HG03025 (cell line): ENCODE data around the gene MAPK8.

ENCODE experiments used
- ATAC-seq: cut with Tn5 transposase; IDR thresholded peaks from one replicate; pipeline ENCODE4 v1.9.1; 2021; ENCODE audit warnings: mild to moderate bottlenecking, moderate library complexity; ENCODE audit not compliant: unreplicated experiment, low FRiP score

MAPK8 gene

GRCh38 chr10:48444861-48445841 lies 138.7 kb downstream of the MAPK8 start:
- ATAC-seq: no peak

DNA sequence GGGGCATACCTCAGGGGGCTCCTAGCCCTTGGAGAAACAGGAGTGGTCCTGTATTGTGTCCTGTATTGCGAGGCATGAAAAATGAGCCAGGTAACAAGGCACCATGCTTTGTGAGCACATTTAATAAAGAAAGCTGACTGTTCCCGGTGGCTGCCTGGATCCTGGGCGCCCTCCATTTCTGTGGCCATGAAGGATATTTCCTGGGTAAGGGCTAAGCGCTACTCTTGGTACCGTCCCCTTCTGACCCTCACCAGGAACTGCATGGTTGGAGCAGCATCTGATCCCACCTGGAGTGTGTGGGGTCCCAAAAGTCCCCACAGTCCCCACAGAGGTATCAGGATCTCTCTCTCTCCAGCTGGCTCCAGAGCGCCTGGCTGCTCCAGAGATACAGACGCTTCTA lies 139.5 kb downstream of the MAPK8 start:
- no peak for ATAC-seq

GRCh38 chr10:48446785-48447184 lies 140.3 kb downstream of the MAPK8 start:
- no peak for ATAC-seq

GRCh38 chr10:48447356-48448215 lies 141.1 kb downstream of the MAPK8 start:
- ATAC-seq: no peak

DNA sequence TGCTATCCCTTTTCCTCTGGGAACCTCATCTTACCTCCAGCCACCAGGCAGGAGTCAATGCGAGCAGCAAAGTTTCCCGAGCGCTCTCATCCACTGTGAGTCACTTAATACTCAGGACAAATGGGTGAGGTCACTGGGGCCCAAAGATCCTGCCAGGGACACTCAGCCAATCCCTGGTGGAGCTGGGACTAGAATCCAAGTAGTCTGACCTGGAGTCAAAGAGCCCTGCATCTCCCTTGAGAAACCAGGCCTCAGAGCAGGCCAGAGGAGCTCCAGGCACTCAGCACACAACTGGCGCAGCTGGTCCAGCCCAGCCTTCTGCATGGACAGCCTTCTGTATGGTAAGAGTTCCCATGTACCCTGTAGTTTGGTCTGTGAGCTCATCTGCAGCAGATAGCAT lies 142.3 kb downstream of the MAPK8 start:
- no peak for ATAC-seq

- no peak for ATAC-seq
Measured at GRCh38 chr10:48449501-48450232, 143.2 kb downstream of the MAPK8 start.

- ATAC-seq: no peak
Measured at GRCh38 chr10:48450233-48450740, 143.8 kb downstream of the MAPK8 start.

DNA sequence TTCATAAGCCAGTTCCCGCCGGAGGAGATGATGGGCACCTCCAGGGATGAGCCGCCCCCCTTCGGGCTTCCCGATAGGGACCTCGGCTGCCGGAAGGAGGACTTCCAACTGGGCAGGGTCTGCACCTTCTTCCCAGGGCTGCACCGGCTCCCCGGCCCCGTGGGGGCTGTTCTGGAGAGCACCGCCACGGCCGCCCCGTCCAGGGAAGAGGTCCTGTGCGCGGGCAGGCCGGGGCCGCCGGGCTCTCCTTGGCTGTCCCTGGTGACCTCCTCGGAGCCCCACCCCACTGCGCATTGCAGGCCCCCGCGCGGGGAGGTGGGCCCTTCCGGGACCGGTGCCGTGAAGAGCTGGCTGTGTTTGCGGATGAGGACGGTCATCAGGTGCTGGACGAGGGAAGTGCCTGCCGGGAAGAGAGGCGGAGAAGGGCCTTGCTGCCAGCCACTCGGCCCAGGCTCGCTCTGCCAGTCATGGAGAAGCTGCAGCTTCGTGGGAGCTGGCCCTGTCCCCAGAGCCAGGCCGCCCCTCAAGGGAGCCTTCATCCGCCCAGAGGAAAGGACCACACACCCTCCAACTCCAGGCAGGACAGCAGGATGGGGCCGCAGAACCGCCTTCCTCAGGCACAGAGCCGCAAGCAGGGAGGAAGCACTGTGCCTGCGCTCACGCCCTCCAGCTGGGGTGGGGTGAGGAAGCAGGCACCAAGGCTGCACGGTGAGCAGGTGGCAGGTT lies 144.4 kb downstream of the MAPK8 start:
- no peak for ATAC-seq

- no peak for ATAC-seq
Measured at GRCh38 chr10:48451969-48452878, 145.7 kb downstream of the MAPK8 start.

DNA sequence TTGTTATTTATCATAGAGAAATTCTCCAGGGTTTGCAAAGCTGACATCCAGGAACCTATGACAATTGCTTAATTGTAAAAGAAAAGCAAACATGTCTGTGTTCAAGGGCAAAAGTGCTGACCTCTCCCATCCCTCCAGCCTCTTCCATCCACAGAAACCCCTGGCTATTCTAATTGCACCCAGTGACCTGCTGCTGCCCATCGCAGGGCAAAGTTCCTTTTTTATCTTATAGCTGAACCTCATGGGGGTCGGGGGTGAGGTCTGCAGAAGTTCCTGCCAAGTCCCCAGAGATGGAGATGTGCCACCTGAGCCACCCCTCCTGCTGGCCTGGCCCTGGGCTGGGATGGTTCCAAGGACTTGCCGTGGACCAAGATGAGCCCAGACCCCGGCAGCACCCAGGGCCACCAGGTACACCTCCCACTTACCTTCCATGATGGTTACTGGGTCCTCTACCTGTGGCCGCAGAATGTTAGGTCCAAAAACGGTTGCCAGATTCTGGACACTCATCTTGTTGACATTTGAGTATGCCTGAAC lies 146.5 kb downstream of the MAPK8 start:
- no peak for ATAC-seq

DNA sequence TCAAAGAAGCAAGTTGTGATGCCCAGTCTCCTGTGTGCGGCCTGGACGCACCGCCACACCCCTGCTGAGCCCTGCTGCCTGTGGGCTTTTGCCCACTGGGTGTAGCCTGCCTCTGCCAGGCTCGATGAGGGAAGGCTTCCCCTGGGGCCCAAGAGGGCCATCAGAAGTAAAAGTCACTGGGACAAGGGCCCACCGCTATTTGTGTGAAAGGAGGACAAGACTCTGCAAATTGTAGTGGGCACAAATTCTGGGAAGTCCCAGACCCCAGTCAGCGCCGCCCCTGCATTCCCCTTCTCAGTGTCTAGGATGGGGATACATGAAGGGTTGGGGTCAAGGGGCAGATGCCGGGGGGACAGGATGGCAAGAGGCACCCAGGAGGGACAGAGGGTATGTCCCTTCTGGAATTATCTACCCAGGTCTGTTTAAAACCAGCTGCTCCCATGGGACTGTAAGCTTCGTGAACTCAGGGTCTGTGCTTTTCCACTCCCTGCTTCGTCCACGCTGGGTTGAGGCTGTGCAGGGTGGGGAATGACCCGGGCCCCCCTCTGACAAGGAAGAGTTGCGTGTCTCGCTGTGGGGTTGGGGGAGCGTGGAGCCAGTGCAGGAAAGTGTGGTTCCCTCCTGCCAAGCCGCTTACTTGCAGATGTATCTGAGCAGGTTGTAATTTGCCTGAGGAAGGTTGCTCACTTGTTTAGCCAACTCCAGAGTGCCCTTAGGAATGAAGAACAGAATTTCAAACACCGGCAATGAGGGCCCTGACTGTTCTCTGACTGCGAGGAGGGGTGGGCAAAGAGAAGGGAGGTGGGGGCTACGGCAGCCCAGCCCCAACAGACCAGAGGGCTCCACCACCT lies 147.2 kb downstream of the MAPK8 start:
- ATAC-seq: no peak

DNA sequence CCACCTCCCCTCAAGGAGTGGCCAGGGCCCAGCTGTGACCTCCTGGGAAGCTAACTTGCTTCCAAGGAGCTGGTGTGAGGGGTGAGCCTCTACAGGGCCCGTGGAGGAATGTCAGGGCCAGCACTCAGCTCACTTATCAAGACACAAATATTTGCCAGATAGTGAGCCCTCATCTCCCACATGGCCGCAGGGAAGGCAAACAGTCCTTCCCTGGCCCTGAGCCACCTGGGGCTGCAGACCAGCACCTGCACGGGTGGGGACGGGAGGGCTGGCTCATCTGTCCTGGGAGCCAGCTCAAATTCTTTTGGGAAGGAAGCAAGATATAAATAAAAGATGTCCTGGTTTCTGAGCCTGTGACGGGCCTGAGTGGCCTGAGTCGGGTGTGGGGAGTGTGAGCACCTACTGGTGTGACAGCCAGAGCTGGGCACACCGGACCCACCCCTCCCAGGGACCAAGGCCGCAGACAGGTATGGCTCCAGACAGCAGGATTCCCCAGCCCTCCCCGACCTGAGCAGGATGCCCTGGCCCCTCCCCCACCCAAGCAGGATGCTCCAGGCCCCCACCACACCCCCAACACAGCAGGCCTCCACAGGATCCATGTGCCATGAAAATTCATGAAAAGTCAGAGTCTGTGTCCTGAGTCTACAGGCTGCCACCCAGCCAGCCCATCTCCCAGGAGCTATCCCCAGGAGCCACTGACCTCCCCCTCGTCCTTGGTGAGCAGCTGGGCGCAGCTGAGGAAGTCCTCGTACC lies 148.0 kb downstream of the MAPK8 start:
- ATAC-seq: no peak

DNA sequence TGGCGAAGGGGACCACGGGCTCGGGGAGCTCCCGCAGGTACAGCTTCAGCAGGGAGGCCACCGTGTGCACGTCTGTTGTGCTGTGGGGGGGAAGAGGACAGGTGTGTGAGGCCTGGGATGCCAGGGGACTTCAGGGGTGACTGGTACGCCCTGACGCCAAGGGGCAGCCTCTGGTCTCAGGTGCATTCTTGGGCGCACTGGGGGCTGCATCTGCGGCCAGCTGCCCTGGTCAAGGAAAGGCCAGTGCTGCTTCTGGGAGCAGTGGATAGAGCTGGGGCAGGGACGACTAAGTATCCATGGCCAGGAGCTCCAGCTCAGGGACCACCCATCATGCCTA lies 148.5 kb downstream of the MAPK8 start:
- ATAC-seq: no peak

- no peak for ATAC-seq
Measured at GRCh38 chr10:48455392-48456151, 149.1 kb downstream of the MAPK8 start.

- ATAC-seq: no peak
Measured at GRCh38 chr10:48456361-48456804, 149.9 kb downstream of the MAPK8 start.
